ENCODE measurements around the gene ATP2C1.

ATP2C1 gene

DNA sequence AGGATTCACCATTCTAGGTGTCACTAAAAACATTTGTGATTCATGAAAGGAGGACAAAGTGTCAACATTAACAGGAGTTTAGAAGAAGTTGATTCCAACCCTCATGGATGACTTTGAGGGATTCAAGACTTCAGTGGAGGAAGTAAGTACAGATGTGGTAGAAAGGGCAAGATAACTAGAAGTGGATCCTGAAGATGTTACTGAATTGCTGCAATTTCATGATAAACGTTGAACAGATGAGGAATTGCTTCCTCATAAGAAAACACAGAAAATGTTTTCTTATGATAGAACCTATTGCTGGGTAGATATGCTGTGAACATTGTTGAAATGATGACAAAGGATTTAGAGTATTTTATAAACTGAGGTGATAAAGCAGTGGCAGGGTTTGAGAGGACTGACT is 23.5 kb upstream of the ATP2C1 start:
- DNase-seq (ENCODE audit: low read depth), result no peak
- no peak overlapping the region for H3K4me3 ChIP-seq (ENCODE audit: low read length)
- TF ChIP-seq, protein P1, sequence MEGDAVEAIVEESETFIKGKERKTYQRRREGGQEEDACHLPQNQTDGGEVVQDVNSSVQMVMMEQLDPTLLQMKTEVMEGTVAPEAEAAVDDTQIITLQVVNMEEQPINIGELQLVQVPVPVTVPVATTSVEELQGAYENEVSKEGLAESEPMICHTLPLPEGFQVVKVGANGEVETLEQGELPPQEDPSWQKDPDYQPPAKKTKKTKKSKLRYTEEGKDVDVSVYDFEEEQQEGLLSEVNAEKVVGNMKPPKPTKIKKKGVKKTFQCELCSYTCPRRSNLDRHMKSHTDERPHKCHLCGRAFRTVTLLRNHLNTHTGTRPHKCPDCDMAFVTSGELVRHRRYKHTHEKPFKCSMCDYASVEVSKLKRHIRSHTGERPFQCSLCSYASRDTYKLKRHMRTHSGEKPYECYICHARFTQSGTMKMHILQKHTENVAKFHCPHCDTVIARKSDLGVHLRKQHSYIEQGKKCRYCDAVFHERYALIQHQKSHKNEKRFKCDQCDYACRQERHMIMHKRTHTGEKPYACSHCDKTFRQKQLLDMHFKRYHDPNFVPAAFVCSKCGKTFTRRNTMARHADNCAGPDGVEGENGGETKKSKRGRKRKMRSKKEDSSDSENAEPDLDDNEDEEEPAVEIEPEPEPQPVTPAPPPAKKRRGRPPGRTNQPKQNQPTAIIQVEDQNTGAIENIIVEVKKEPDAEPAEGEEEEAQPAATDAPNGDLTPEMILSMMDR (conservative IDR thresholded peaks at IDR 0.05; ENCODE audit: low read length), result no peak

DNA sequence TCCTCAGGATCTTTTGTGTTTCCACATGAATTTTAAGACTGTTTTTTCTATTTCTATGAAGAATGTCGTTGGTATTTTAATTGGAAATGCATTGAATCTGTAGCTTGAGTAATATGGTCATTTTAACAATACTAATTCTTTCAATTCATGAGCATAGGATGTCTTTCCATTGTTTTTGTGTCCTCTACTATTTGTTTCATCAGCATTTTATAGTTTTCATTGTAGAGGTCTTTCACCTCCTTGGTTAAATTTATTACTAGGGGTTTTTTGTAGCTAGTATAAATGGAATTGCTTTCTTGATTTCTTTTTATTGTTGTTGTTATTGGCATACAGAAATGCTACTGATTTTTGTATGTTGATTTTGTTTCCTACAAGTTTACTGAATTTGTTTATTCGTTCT is 17.3 kb upstream of the ATP2C1 start:
- H3K4me3 ChIP-seq (ENCODE audit: low read length), result no peak overlapping the region
- TF ChIP-seq, protein P1 (conservative IDR thresholded peaks at IDR 0.05; ENCODE audit: low read length), result no peak
- no peak for DNase-seq (ENCODE audit: low read depth)

DNA sequence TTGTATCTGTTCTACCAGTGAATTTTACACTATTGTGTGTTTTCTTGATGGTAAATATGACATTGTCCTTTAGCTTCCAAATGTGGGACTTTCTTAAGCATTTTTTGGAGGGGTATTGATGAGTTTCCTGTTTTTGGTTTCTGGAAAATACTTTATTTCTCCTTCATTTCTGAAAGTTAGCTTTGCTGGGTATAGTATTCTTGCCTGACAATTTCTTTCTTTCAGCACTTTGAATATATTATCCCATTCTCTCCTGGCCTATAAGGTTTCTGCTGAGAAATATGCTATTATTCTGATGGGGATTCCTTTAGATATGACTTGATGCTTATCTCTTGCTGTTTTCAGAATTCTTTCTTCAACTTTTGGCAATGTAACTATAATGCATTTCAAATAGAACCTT is 15.4 kb upstream of the ATP2C1 start:
- no peak for DNase-seq (ENCODE audit: low read depth)
- H3K4me3 ChIP-seq (ENCODE audit: low read length), result no peak overlapping the region
- TF ChIP-seq, protein P1 (conservative IDR thresholded peaks at IDR 0.05; ENCODE audit: low read length), result no peak

DNA sequence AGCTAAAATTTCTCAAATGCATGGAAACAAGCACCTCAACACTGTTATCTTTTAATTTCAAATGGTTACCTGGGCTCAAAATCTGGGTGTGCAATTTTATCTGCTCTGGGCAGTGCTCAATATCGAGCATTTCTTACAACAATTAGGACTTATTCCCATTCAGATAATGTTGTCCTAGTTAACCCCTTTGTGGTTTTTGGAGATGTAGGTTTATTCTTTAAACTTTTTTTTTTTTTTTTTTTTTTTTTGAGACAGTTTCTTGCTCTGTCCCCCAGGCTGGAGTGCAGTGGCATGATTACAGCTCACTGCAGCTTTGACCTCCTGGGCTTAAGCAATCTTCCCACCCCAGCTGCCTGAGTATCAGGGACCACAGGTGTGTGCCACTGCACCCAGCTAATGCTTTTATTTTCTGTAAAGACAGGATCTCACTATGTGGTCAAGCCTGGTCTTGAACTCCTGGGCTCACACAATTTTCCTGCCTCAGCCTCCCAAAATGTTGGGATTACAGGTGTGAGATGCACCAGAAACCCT is 4.4 kb upstream of the ATP2C1 start:
- no peak for DNase-seq (ENCODE audit: low read depth)
- no peak overlapping the region for H3K4me3 ChIP-seq (ENCODE audit: low read length)
- TF ChIP-seq, protein P1 (conservative IDR thresholded peaks at IDR 0.05; ENCODE audit: low read length), result no peak

DNA sequence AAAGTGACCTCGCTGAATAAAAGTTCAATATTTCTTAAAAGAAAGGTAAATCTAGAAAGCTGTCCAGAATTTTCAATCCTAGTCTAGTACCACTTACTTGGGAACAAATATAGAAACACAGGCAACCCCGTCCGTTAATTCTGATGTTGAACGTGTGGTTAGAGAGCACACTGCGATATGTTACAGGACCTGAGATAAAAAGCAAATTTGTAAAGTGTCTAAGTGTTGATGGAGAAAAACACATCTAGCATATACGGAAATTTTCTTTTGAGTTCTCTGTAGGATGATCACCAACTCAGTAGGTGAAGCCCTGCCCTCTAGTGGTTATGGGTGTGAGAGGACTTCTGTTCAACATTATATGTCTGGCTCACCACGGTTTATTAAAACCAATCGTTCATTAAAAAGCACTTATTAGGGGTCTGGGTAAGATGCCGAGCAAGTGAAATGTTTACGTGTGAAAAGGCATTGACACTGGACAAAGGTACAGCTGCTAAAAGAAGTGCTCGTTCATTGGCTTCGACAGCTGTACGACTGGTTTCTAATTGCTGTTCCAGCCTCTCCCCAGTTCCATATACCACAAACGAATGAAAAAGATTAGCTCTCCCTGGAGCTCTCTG is 1.0 kb upstream of the ATP2C1 start:
- peak; percentile 75 for DNase-seq (ENCODE audit: low read depth)
- TF ChIP-seq, protein P1 (conservative IDR thresholded peaks at IDR 0.05; ENCODE audit: low read length), result peak; percentile 93
- H3K4me3 ChIP-seq (ENCODE audit: low read length), result peak overlapping the region; percentile 93

DNA sequence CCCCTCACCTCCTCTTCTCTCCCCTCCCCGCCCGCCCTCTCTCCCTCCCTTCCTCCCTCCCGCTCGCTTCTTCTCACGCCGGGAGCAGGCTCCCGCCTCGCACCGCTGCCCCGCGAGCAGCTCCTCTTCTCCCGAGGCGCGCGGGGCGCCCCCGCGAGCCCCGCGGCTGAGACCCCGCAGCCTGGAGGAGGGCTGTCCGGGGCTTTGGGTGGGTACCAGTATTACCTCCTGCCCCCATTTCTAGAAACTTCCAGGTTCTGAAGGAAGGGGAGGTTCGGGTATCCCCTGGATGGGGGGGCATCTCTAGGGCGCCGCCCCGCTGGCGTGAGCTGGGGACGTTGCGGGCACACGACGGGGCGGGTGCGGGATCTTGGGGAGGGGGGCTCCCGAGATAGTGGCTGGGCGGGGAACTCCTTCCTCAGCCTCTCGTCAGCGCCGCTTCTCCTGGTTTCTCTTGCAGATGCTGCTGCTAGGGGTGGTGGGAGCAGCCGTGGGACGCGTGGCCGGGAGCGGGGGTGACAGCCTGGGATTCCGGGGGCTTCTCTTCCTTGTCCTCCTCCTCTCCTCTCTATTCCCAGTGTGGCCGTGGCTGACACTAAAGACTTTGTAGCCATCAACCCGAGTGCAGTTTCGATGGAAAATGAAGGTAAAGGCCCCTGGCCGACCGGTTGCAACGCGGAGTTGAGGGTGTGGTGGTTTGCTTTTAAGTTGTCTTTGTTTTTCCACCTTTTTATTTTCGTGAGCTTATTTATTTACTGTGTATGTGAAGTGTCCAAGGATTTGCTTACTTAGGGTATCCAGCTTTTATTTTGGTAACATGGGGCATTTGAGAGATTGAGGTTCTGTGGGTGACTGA is 474 bp downstream of the ATP2C1 start:
- TF ChIP-seq, protein P1 (conservative IDR thresholded peaks at IDR 0.05; ENCODE audit: low read length), result peak; percentile 19; the same call in 1 of the 2 replicates
- no peak for DNase-seq (ENCODE audit: low read depth)
- H3K4me3 ChIP-seq (ENCODE audit: low read length), result peak overlapping the region; percentile 93

DNA sequence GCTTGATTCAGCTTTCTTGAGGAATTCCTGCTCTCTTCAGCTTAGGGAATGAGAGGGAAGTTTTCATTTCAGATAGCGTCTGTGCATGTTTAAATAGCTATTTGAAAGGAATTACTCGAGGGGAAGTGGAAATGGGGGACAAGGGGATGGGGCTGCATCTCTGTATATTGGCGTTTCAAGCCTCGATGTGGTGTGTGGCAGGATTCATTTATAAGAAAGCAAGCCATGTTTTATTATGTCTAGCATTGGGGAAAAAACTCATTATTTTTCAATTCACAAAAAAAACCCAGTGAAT is 1.0 kb downstream of the ATP2C1 start:
- TF ChIP-seq, protein P1 (conservative IDR thresholded peaks at IDR 0.05; ENCODE audit: low read length), result no peak
- no peak for DNase-seq (ENCODE audit: low read depth)
- H3K4me3 ChIP-seq (ENCODE audit: low read length), result peak overlapping the region; percentile 93

All from AG10803 (cell line).